ENCODE data around the gene DOCK9.
A peak's percentile ranks its signal among the peaks of the same experiment; 100 is the strongest.

DOCK9 gene

GRCh38 chr13:98839856-98840769 is 137.8 kb downstream of the DOCK9 start:
- TF ChIP-seq, protein P1, sequence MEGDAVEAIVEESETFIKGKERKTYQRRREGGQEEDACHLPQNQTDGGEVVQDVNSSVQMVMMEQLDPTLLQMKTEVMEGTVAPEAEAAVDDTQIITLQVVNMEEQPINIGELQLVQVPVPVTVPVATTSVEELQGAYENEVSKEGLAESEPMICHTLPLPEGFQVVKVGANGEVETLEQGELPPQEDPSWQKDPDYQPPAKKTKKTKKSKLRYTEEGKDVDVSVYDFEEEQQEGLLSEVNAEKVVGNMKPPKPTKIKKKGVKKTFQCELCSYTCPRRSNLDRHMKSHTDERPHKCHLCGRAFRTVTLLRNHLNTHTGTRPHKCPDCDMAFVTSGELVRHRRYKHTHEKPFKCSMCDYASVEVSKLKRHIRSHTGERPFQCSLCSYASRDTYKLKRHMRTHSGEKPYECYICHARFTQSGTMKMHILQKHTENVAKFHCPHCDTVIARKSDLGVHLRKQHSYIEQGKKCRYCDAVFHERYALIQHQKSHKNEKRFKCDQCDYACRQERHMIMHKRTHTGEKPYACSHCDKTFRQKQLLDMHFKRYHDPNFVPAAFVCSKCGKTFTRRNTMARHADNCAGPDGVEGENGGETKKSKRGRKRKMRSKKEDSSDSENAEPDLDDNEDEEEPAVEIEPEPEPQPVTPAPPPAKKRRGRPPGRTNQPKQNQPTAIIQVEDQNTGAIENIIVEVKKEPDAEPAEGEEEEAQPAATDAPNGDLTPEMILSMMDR (IDR thresholded peaks at IDR 0.05; ENCODE audit: low read depth, low read length): peak; percentile 82
- DNase-seq (ENCODE audit: extremely low read depth, low read depth): no peak

DNA sequence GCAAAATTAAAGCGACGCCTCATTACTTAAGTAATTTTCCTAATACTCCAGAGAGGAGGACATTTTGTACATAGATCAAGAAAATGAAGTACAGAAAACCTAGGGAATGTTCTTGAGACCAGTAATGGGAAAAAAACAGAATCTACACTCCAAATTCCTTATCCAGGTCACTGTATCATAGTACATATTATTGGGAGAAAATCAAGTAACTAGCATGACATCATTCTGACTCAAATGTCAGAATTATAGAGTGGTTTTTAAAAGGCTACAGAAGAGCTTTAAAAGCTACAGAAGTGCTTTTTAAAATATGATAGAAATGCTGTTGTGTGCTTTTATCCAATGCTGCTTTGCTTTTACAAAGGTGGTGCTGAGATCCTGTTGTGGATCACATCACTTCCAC is 139.1 kb downstream of the DOCK9 start:
- TF ChIP-seq, protein P1 (IDR thresholded peaks at IDR 0.05; ENCODE audit: low read depth, low read length): no peak
- DNase-seq (ENCODE audit: extremely low read depth, low read depth): no peak

- no peak for DNase-seq (ENCODE audit: extremely low read depth, low read depth)
- TF ChIP-seq, protein P1 (IDR thresholded peaks at IDR 0.05; ENCODE audit: low read depth, low read length): no peak
Measured at GRCh38 chr13:98837896-98838295, 140.0 kb downstream of the DOCK9 start.

- DNase-seq (ENCODE audit: extremely low read depth, low read depth): no peak
- TF ChIP-seq, protein P1 (IDR thresholded peaks at IDR 0.05; ENCODE audit: low read depth, low read length): no peak
Measured at GRCh38 chr13:98835156-98835555, 142.7 kb downstream of the DOCK9 start.

- TF ChIP-seq, protein P1 (IDR thresholded peaks at IDR 0.05; ENCODE audit: low read depth, low read length): no peak
- no peak for DNase-seq (ENCODE audit: extremely low read depth, low read depth)
Measured at GRCh38 chr13:98834254-98834960, 143.5 kb downstream of the DOCK9 start.

- TF ChIP-seq, protein P1 (IDR thresholded peaks at IDR 0.05; ENCODE audit: low read depth, low read length): no peak
- DNase-seq (ENCODE audit: extremely low read depth, low read depth): no peak
Measured at GRCh38 chr13:98831236-98831635, 146.6 kb downstream of the DOCK9 start.

DNA sequence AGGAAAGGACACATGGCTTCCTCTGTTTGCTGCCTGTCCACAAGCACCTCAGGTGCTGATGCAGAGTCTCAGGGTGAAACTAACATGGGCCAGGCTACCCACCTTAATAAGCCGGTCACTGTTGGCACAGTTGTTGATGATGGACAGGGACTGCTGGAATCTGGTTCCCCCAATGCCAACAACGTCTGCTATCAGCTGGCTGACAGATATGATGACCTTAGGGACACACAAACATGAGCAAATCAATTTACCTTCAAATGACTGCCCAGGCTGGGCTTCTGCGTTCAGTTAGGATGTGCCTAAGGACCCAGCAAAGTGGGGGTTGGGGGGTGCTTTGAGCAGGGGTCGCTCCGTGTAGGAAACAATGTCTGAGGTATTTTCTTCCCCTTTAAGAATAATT is 148.3 kb downstream of the DOCK9 start:
- TF ChIP-seq, protein P1 (IDR thresholded peaks at IDR 0.05; ENCODE audit: low read depth, low read length): no peak
- no peak for DNase-seq (ENCODE audit: extremely low read depth, low read depth)

All from AG09319 (cell line).